Testis (tissue), 2 donors: Measurements from ENCODE around the gene PDHA2.

Experiments
- CTCF ChIP-seq, 3 experiments: fragments of 450-650 bp in 2 of 3; fragments of 200-600 bp in 1 of 3; sonication (generic) in 1 of 3; IDR thresholded peaks; one replicate each; pipeline ENCODE4 v1.5.1; 2016 to 2019; ENCODE audit warnings: antibody characterized with exemption in 3 of 3, mild to moderate bottlenecking in 2 of 3, moderate library complexity in 1 of 3
- POLR2A ChIP-seq: fragments of 450-650 bp; IDR thresholded peaks from one replicate; pipeline ENCODE4 v1.6.1; 2017; ENCODE audit warnings: antibody characterized with exemption, mild to moderate bottlenecking, moderate library complexity

- TF ChIP-seq CTCF (IDR thresholded peaks at IDR 0.05) (no peak), POLR2A (no peak)
Observed at GRCh38 chr4:95850161-95850560, 10.3 kb downstream of the PDHA2 start.
